Measurements from ENCODE around the gene CACNA1C.
A peak's percentile ranks its signal among the peaks of the same experiment; 100 is the strongest.
"Not testable (repeated sequence)": the region's sequence is repeated elsewhere in the genome, so short reads cannot be mapped to it uniquely, and the experiment has no call there.

CACNA1C gene

DNA sequence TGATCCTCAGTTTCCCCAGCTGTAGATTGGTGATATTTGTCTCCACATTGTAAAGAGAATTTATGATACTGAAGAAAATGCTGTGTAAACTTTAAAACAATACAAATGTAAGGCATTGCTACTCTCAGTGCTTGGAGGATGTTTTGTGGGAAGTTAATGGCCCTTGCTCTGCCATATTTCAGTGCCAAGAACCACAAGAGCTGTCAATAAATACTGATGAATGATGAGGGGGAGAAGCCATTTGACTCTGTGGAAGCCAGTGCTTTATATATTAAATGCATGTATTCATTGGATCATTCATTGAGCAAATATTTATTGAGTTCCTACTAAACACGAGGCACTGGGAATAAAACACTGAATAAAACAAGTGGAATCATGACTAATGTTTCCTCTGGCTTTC, 30.8 kb downstream of the CACNA1C start:
- Histone ChIP-seq H3K4me3 (ENCODE audit: low read length) (no peak overlapping the region), H3K36me3 (ENCODE audit: control insufficient read depth, insufficient read depth, low read length, severe bottlenecking) (no peaks in the 10 kb centered on the region), H3K27me3 (replicated peaks; ENCODE audit: control insufficient read depth, insufficient read depth, low read length) (no peaks in the 10 kb centered on the region), H3K4me1 (ENCODE audit: control insufficient read depth, insufficient read depth, low read length) (peaks cover 23% of the 10 kb centered on the region), H3K9ac (ENCODE audit: low read length) (no peak overlapping the region), H3K9me3 (ENCODE audit: control insufficient read depth, low read length) (peaks cover 4% of the 10 kb centered on the region)
- no peak for DNase-seq (ENCODE audit: low read depth)

DNA sequence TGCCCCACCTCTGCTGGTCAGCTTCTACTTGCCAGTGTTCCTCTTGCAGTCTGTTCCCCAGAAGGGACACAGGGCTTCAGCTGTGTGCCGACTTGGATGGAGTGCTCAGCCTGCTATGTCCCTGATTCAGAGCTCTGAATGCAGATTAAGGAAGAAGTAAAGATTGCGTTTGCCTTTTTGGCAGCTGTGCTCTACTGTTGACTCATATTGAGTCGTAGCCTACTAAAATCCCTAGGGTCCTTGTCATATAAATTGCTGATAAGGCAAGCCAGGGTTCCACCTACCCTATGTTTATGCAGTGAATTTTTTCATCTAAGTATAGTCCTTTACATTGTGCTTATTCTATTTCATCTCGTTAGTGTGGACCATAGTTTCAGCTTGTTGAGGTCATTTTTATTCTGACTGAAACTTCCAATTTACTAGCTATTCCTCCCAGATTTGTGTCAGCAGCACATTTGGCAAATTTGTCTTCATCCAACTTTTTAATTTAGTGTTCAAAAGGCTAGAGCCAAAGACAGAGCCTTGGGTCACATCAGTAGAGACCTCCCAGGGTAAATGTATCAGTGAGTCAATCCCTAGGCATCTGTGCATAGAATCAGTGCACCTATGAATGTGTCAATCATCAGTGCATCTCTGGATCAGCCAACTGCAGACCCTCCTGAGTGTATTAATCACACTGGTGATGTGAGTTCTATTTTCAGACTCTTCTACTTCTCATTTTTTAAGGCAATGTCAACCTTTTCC, 31.9 kb downstream of the CACNA1C start:
- peaks cover 23% of the 10 kb centered on the region for H3K4me1 ChIP-seq (ENCODE audit: control insufficient read depth, insufficient read depth, low read length)
- no peak overlapping the region for H3K4me3 ChIP-seq (ENCODE audit: low read length)
- DNase-seq (ENCODE audit: low read depth): peak; percentile 91
- H3K36me3 ChIP-seq (ENCODE audit: control insufficient read depth, insufficient read depth, low read length, severe bottlenecking): no peaks in the 10 kb centered on the region
- peaks cover 4% of the 10 kb centered on the region for H3K9me3 ChIP-seq (ENCODE audit: control insufficient read depth, low read length)
- no peaks in the 10 kb centered on the region for H3K27me3 ChIP-seq (replicated peaks; ENCODE audit: control insufficient read depth, insufficient read depth, low read length)
- peak overlapping the region; percentile 34 for H3K9ac ChIP-seq (ENCODE audit: low read length)

DNA sequence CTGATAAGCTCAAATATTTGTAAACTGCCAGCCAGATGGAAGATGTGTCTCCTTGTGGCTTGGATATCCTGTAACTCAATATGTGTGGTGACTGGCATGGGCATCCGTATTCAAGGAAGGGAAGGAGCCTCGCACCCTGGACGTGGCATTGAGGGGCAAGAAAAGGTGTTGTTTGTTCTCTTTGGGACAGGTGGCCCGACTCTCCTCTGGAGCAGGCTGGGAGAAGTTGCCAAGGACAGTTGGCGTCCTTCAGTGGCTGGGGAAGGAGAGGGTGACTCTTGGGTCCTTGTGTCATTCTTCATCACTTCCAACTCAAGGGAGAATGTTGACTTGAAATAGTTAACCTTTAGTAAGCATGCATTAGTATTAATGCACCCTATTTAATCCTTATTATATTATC, 39.6 kb downstream of the CACNA1C start:
- no peaks in the 10 kb centered on the region for H3K9me3 ChIP-seq (ENCODE audit: control insufficient read depth, low read length)
- H3K4me3 ChIP-seq (ENCODE audit: low read length): no peak overlapping the region
- H3K9ac ChIP-seq (ENCODE audit: low read length): no peak overlapping the region
- H3K27me3 ChIP-seq (replicated peaks; ENCODE audit: control insufficient read depth, insufficient read depth, low read length): no peaks in the 10 kb centered on the region
- peaks cover 20% of the 10 kb centered on the region for H3K4me1 ChIP-seq (ENCODE audit: control insufficient read depth, insufficient read depth, low read length)
- DNase-seq (ENCODE audit: low read depth): no peak
- H3K36me3 ChIP-seq (ENCODE audit: control insufficient read depth, insufficient read depth, low read length, severe bottlenecking): no peaks in the 10 kb centered on the region

DNA sequence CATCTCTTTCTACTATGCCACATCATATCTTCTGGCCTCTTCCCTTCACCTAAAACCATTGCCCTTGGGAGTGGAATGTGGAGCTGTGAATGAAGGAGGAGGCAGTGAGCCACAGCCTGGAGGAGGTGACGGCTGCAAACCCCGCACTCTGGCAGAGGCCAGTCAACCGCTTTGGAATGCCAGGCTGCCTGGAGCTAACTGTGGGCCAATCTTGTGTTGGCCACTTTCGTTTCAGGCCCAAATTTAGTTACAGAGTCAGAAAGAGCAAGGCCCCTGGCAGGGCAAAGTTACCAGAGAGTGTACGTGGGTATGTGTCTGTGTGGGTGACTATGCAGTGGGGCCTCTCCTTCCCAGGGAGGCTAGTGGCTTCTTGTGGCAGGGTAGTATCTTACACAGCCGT, 40.1 kb downstream of the CACNA1C start:
- H3K27me3 ChIP-seq (replicated peaks; ENCODE audit: control insufficient read depth, insufficient read depth, low read length): no peaks in the 10 kb centered on the region
- peak; percentile 76 for DNase-seq (ENCODE audit: low read depth)
- H3K9me3 ChIP-seq (ENCODE audit: control insufficient read depth, low read length): no peaks in the 10 kb centered on the region
- no peak overlapping the region for H3K9ac ChIP-seq (ENCODE audit: low read length)
- H3K4me3 ChIP-seq (ENCODE audit: low read length): no peak overlapping the region
- H3K36me3 ChIP-seq (ENCODE audit: control insufficient read depth, insufficient read depth, low read length, severe bottlenecking): no peaks in the 10 kb centered on the region
- peaks cover 20% of the 10 kb centered on the region for H3K4me1 ChIP-seq (ENCODE audit: control insufficient read depth, insufficient read depth, low read length)

DNA sequence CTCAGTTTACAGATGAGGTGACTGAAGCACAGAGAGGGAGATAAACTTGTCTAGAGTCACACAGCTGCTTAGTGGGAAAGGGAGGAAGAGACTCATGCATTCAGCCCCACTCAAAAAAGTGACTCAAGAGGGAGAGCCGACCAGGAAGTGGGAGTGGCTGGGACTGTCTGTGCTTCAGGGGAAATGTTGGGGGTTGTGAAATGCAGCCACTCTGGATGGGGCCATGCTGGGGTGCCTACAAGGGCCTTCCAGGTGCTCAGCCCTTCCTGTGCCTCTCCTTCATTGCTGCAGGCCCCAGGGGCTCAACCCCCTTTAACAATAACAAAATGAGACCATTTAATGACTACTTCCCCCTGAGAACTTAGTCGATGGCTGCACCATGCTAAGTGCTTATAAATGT, 41.8 kb downstream of the CACNA1C start:
- H3K27me3 ChIP-seq (replicated peaks; ENCODE audit: control insufficient read depth, insufficient read depth, low read length): no peaks in the 10 kb centered on the region
- peaks cover 20% of the 10 kb centered on the region for H3K4me1 ChIP-seq (ENCODE audit: control insufficient read depth, insufficient read depth, low read length)
- no peak overlapping the region for H3K4me3 ChIP-seq (ENCODE audit: low read length)
- H3K36me3 ChIP-seq (ENCODE audit: control insufficient read depth, insufficient read depth, low read length, severe bottlenecking): no peaks in the 10 kb centered on the region
- DNase-seq (ENCODE audit: low read depth): peak; percentile 73
- H3K9me3 ChIP-seq (ENCODE audit: control insufficient read depth, low read length): no peaks in the 10 kb centered on the region
- H3K9ac ChIP-seq (ENCODE audit: low read length): no peak overlapping the region

DNA sequence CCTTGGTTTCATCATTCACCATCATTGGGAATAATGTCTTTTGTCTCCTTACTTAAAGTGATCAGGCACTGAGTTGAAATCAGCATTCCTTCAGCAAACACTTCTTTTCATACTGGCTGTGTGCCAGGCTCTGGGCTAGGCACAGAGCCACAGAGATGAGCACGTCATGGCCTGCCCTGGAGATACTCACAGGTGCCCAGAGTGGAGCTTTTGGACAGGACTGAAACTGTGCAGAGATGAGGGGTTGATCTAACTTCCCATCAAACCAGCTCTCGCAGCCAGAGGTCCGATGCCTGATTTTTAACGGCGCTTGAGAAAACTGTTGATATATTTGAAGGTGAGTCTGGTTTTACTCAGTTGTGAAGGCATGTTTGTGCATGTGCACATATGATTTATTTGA, 43.1 kb downstream of the CACNA1C start:
- no peaks in the 10 kb centered on the region for H3K9me3 ChIP-seq (ENCODE audit: control insufficient read depth, low read length)
- no peaks in the 10 kb centered on the region for H3K36me3 ChIP-seq (ENCODE audit: control insufficient read depth, insufficient read depth, low read length, severe bottlenecking)
- peaks cover 20% of the 10 kb centered on the region for H3K4me1 ChIP-seq (ENCODE audit: control insufficient read depth, insufficient read depth, low read length)
- no peak overlapping the region for H3K9ac ChIP-seq (ENCODE audit: low read length)
- DNase-seq (ENCODE audit: low read depth): no peak
- H3K27me3 ChIP-seq (replicated peaks; ENCODE audit: control insufficient read depth, insufficient read depth, low read length): no peaks in the 10 kb centered on the region
- no peak overlapping the region for H3K4me3 ChIP-seq (ENCODE audit: low read length)

DNA sequence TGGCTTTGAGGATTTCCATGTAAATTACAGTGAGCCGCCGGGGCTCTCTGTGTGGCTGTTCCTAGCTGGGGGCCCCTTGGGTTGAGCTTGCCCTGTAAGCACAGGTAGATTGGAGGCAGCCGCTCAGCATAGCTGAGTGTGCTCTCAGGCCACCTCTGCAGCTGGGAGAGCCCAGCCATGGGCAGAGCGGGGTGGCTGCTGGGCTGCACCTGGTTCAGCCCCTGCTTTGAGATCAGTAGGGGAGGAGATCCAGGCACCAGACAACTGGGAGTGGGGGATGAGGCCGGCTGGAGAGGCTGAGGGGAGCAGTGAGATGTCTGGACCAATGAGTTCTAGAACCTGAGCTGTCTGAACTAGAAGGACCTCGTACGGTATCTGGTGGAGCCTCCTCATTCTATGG, 44.8 kb downstream of the CACNA1C start:
- Histone ChIP-seq H3K27me3 (replicated peaks; ENCODE audit: control insufficient read depth, insufficient read depth, low read length) (no peaks in the 10 kb centered on the region), H3K9me3 (ENCODE audit: control insufficient read depth, low read length) (no peaks in the 10 kb centered on the region), H3K4me3 (ENCODE audit: low read length) (no peak overlapping the region), H3K36me3 (ENCODE audit: control insufficient read depth, insufficient read depth, low read length, severe bottlenecking) (no peaks in the 10 kb centered on the region), H3K4me1 (ENCODE audit: control insufficient read depth, insufficient read depth, low read length) (peaks cover 20% of the 10 kb centered on the region), H3K9ac (ENCODE audit: low read length) (no peak overlapping the region)
- no peak for DNase-seq (ENCODE audit: low read depth)

DNA sequence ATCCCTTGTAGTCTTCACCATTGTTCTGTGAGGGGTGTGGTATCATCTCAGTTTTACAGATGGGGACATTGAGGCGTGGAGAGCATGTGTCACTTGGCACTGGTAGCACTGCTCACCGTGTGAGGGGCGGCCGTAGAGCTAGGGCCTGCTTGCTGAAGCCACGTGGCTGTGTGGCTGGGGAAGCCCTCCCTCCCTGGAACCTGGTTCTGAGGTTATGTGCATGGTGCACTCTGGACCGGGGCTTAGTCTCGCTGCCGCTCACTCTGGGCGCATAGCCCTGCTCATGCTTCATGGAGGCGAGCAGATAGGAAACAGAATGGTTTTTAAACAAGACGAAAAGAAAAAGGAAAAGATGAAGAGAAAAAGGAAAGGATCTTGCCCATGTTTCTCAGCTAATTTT, 46.1 kb downstream of the CACNA1C start:
- Histone ChIP-seq H3K36me3 (ENCODE audit: control insufficient read depth, insufficient read depth, low read length, severe bottlenecking) (no peaks in the 10 kb centered on the region), H3K4me1 (ENCODE audit: control insufficient read depth, insufficient read depth, low read length) (peaks cover 16% of the 10 kb centered on the region), H3K9ac (ENCODE audit: low read length) (no peak overlapping the region), H3K27me3 (replicated peaks; ENCODE audit: control insufficient read depth, insufficient read depth, low read length) (no peaks in the 10 kb centered on the region), H3K9me3 (ENCODE audit: control insufficient read depth, low read length) (no peaks in the 10 kb centered on the region), H3K4me3 (ENCODE audit: low read length) (no peak overlapping the region)
- DNase-seq (ENCODE audit: low read depth): no peak

DNA sequence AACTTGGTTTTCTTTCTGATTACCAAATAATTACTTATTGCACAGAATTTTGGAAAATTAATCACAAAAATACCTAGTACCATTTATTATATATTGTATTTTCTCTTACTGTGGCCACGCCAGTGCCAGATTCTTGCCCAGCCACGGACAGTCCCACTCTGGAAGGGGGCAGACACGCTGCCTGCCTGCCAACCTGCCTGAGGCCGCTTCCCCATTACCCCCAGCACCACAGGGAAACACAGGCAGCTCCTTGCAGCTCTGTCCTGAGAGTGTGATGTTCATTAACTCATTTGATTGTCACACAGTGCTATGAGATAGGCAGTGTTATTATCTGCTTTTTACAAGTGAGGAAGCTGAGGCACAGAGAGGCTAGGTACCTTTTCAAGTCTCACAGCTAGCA, 46.8 kb downstream of the CACNA1C start:
- no peak overlapping the region for H3K9ac ChIP-seq (ENCODE audit: low read length)
- H3K27me3 ChIP-seq (replicated peaks; ENCODE audit: control insufficient read depth, insufficient read depth, low read length): no peaks in the 10 kb centered on the region
- H3K9me3 ChIP-seq (ENCODE audit: control insufficient read depth, low read length): no peaks in the 10 kb centered on the region
- DNase-seq (ENCODE audit: low read depth): no peak
- H3K4me3 ChIP-seq (ENCODE audit: low read length): no peak overlapping the region
- peaks cover 9% of the 10 kb centered on the region for H3K4me1 ChIP-seq (ENCODE audit: control insufficient read depth, insufficient read depth, low read length)
- no peaks in the 10 kb centered on the region for H3K36me3 ChIP-seq (ENCODE audit: control insufficient read depth, insufficient read depth, low read length, severe bottlenecking)

DNA sequence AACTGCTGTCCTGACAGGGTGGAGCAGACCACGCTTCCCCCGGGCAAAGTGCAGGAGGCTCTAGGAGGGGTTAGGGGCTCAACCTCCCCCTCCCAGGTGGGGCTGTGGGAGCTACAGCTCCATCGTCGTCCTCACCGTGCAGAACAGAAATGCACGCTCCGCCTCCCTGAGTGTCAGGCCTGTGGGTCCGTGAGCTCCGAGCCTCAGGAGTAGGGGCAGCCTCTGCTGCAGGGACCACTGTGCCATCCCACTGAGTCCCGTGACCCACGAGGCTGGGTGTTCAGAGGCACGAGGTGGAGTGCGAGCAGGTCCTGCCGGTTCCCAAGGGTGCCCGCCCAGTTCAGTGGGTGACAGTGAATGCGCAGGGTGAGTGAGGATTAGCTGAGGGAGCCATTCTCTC, 48.6 kb downstream of the CACNA1C start:
- H3K4me1 ChIP-seq (ENCODE audit: control insufficient read depth, insufficient read depth, low read length): no peaks in the 10 kb centered on the region
- H3K27me3 ChIP-seq (replicated peaks; ENCODE audit: control insufficient read depth, insufficient read depth, low read length): no peaks in the 10 kb centered on the region
- H3K9me3 ChIP-seq (ENCODE audit: control insufficient read depth, low read length): no peaks in the 10 kb centered on the region
- H3K9ac ChIP-seq (ENCODE audit: low read length): no peak overlapping the region
- no peak overlapping the region for H3K4me3 ChIP-seq (ENCODE audit: low read length)
- H3K36me3 ChIP-seq (ENCODE audit: control insufficient read depth, insufficient read depth, low read length, severe bottlenecking): no peaks in the 10 kb centered on the region
- no peak for DNase-seq (ENCODE audit: low read depth)

DNA sequence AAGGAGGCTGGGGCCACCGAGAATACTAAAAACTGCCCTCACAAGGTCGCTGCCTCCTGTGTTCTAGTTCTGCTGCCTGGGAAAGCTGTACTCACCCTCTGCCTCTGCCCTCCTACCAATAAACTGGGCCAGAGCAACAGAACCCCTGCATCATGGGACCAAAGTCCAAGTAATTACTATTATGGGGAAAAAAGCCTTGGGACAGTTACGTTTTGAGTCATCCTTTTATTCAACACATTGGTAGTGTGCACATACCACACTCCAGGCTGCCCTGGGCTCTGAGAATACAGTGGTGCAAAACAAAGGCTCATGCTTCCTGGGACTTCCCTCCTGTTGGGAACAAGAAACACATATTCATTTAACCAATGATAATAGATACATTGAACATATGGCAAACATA, 49.0 kb downstream of the CACNA1C start:
- no peak for DNase-seq (ENCODE audit: low read depth)
- Histone ChIP-seq H3K36me3 (ENCODE audit: control insufficient read depth, insufficient read depth, low read length, severe bottlenecking) (no peaks in the 10 kb centered on the region), H3K4me1 (ENCODE audit: control insufficient read depth, insufficient read depth, low read length) (no peaks in the 10 kb centered on the region), H3K4me3 (ENCODE audit: low read length) (no peak overlapping the region), H3K9ac (ENCODE audit: low read length) (no peak overlapping the region), H3K9me3 (ENCODE audit: control insufficient read depth, low read length) (no peaks in the 10 kb centered on the region), H3K27me3 (replicated peaks; ENCODE audit: control insufficient read depth, insufficient read depth, low read length) (no peaks in the 10 kb centered on the region)

DNA sequence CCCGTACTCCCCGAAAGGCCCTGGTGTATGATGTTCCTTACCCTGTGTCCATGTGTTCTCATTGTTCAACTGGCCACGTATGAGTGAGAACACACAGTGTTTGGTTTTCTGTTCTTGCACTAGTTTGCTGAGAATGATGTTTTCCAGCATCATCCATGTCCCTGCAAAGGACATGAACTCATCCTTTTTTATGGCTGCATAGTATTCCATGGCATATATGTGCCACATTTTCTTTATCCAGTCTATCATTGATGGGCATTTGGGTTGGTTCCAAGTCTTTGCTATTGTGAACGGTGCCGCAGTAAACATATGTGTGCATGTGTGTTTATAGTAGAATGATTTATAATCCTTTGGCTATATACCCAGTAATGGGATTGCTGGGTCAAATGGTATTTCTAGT, 49.9 kb downstream of the CACNA1C start:
- H3K27me3 ChIP-seq (replicated peaks; ENCODE audit: control insufficient read depth, insufficient read depth, low read length); H3K36me3 ChIP-seq (ENCODE audit: control insufficient read depth, insufficient read depth, low read length, severe bottlenecking); H3K4me1 ChIP-seq (ENCODE audit: control insufficient read depth, insufficient read depth, low read length); H3K9me3 ChIP-seq (ENCODE audit: control insufficient read depth, low read length); DNase-seq (ENCODE audit: low read depth); H3K9ac ChIP-seq (ENCODE audit: low read length); H3K4me3 ChIP-seq (ENCODE audit: low read length): not testable (repeated sequence)
